Kidney (tissue), 14 donors: ENCODE results near the gene ACTR10. TPM values are rescaled to one million over a fixed set of nuclear protein-coding genes. Genes with fewer than 3 reads are reported as not detected.

Source experiments
- DNase-seq, 5 donors: peaks; one replicate each; pipeline ENCODE4 v3.0.0-alpha.2; 2013 to 2020
- FAIRE-seq: peaks from 2 replicates; lab custom pipeline; 2012; peaks lifted over from hg19 to GRCh38; lab: Jason Lieb, UNC
- H3K27ac ChIP-seq, 2 donors: one replicate each; pipeline ENCODE4 v1.7.0; 2013; ENCODE audit warnings: low read depth in 2 of 2, low read length in 2 of 2, inconsistent platforms in 1 of 2
- H3K27me3 ChIP-seq: one replicate; pipeline ENCODE4 v1.7.1; 2013; ENCODE audit warnings: low read length, inconsistent platforms; ENCODE audit not compliant: control insufficient read depth, insufficient read depth
- H3K36me3 ChIP-seq, 3 donors: one replicate each; pipeline versions ENCODE4 v1.7.0 to v1.7.1; 2013; ENCODE audit warnings: low read length in 3 of 3, control low read depth in 1 of 3, inconsistent platforms in 1 of 3; ENCODE audit not compliant: insufficient read depth in 3 of 3, control insufficient read depth in 2 of 3
- H3K4me1 ChIP-seq, 3 donors: one replicate each; pipeline versions ENCODE4 v1.7.0 to v1.7.1; 2013; ENCODE audit warnings: low read length in 3 of 3, inconsistent platforms in 1 of 3, low read depth in 1 of 3; ENCODE audit not compliant: control insufficient read depth in 2 of 3, insufficient read depth in 2 of 3
- H3K4me3 ChIP-seq, 3 donors: one replicate each; pipeline versions ENCODE4 v1.7.0 to v1.8.1; 2013; ENCODE audit warnings: low read length in 3 of 3, control low read depth in 1 of 3, inconsistent platforms in 1 of 3
- H3K9ac ChIP-seq, 3 donors: one replicate each; pipeline versions ENCODE4 v1.7.0 to v1.7.1; 2013; ENCODE audit warnings: low read length in 3 of 3, control low read depth in 1 of 3, inconsistent platforms in 1 of 3
- H3K9me3 ChIP-seq, 3 donors: one replicate each; pipeline versions ENCODE4 v1.7.0 to v1.7.1; 2013; ENCODE audit warnings: low read length in 3 of 3, control low read depth in 1 of 3, inconsistent platforms in 1 of 3; ENCODE audit not compliant: control insufficient read depth in 2 of 3, insufficient read depth in 1 of 3
- CTCF ChIP-seq: IDR thresholded peaks from 3 replicates; pipeline ENCODE4 v1.5.1; 2012; ENCODE audit warnings: mild to moderate bottlenecking, moderate library complexity, borderline replicate concordance; ENCODE audit not compliant: insufficient read depth; ENCODE audit errors: extremely low read depth
- intact Hi-C: fragments of 100-400 bp; cut with DNase I; formaldehyde crosslinking; loops from one replicate; pipeline ENCODE4 v1.11.1; 2022
- polyA plus RNA-seq: library from polyadenylated mRNA; stranded (reverse); fragments of 350-450 nt; fragmentation: Illumina TruSeq; extraction: RNeasy Lipid Tissue Mini Kit (QIAGEN cat#74804); gene quantifications from one replicate; pipeline ENCODE4 v1.2.3, GENCODE V29; 2014; ENCODE audit warnings: low read depth, low replicate concordance; ENCODE audit not compliant: insufficient read depth
- total RNA-seq: library from RNA; stranded (reverse); fragmentation: NEBNext Ultra II Directional; extraction: Animal tissue kit (Norgen Biotek cat#: 25700); gene quantifications from one replicate; pipeline ENCODE4 v1.2.1, GENCODE V29; 2021
- donor health status: control.
- donor health status: control.
- donor health status: control.
- donor health status: control.
- donor health status: control.
- donor health status: DM: yes; HTN: yes; CAD: no.
- donor health status: Normal renal cell carcinoma (clear cell type).

ACTR10 gene
- total and polyA plus RNA-seq, 2 donors from 2014 or later = 68.1 to 96.6 TPM

- Histone ChIP-seq H3K36me3 (peaks cover 11 to 19% (median 15%) of the 10 kb centered on the region in 3 donors), H3K4me1 (peaks cover 0 to 23% (median 10%) of the 10 kb centered on the region in 3 donors)
Measured at GRCh38 chr14:58281969-58282368, 82.0 kb downstream of the ACTR10 start.

GRCh38 chr14:58282925-58283593 is 83.1 kb downstream of the ACTR10 start:
- FAIRE-seq = no peak
- Histone ChIP-seq H3K36me3 (peaks cover 12 to 16% (median 15%) of the 10 kb centered on the region in 3 donors), H3K9me3 (no peaks in the 10 kb centered on the region), H3K4me1 (peaks cover 0 to 30% (median 10%) of the 10 kb centered on the region in 3 donors), H3K4me3 (no peak overlapping the region), H3K9ac (no peak overlapping the region), H3K27me3 (no peaks in the 10 kb centered on the region), H3K27ac (peak overlapping the region in 1 of 2 donors; percentile 13)
- intact Hi-C loops = no loop called here
- no peak for TF ChIP-seq CTCF
- DNase-seq = no peak

More at GRCh38 chr14:58281969-58282368, 82.0 kb downstream of the ACTR10 start:
- TF ChIP-seq CTCF = no peak
- FAIRE-seq (no peak), DNase-seq (no peak)
- intact Hi-C loops = no loop called here
- H3K27ac ChIP-seq = peak overlapping the region; percentile 58 to 92
- H3K9me3 ChIP-seq = no peaks in the 10 kb centered on the region
- H3K9ac ChIP-seq = peak overlapping the region in 1 of 3 donors; percentile 15
- no peak overlapping the region for H3K4me3 ChIP-seq
- H3K27me3 ChIP-seq = no peaks in the 10 kb centered on the region

- no peaks in the 10 kb centered on the region for H3K9me3 ChIP-seq
- no peak for FAIRE-seq
- no peak overlapping the region for H3K27ac ChIP-seq
- no peaks in the 10 kb centered on the region for H3K27me3 ChIP-seq
- intact Hi-C loops = no loop called here
- H3K4me1 ChIP-seq = peaks cover 0 to 30% (median 10%) of the 10 kb centered on the region in 3 donors
- H3K36me3 ChIP-seq = peaks cover 12 to 21% (median 15%) of the 10 kb centered on the region in 3 donors
- DNase-seq = no peak
- no peak overlapping the region for H3K9ac ChIP-seq
- no peak overlapping the region for H3K4me3 ChIP-seq
- no peak for TF ChIP-seq CTCF
Measured at GRCh38 chr14:58283730-58284129, 83.8 kb downstream of the ACTR10 start.
